Measurements from ENCODE around the gene RAI1.

DNA sequence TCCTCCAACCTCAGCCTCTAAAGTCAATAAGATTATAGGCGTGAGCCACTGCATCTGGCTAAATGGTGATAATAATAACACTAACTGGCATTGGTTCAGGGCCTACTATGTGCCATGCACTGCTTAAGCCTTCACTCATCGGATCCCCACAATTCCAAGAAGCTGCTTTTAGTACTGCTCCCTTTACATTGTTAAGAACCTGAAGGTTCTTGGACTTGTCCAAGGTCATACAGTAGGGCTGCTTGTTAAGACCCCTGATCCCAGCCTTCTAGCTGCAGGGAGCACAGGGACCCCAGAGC lies 149.0 kb downstream of the RAI1 start:
- TF ChIP-seq, protein P1, sequence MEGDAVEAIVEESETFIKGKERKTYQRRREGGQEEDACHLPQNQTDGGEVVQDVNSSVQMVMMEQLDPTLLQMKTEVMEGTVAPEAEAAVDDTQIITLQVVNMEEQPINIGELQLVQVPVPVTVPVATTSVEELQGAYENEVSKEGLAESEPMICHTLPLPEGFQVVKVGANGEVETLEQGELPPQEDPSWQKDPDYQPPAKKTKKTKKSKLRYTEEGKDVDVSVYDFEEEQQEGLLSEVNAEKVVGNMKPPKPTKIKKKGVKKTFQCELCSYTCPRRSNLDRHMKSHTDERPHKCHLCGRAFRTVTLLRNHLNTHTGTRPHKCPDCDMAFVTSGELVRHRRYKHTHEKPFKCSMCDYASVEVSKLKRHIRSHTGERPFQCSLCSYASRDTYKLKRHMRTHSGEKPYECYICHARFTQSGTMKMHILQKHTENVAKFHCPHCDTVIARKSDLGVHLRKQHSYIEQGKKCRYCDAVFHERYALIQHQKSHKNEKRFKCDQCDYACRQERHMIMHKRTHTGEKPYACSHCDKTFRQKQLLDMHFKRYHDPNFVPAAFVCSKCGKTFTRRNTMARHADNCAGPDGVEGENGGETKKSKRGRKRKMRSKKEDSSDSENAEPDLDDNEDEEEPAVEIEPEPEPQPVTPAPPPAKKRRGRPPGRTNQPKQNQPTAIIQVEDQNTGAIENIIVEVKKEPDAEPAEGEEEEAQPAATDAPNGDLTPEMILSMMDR (IDR thresholded peaks at IDR 0.05) = no peak
- TF ChIP-seq EP300 (IDR thresholded peaks at IDR 0.05) (no peak), PHF8 (IDR thresholded peaks at IDR 0.05; ENCODE audit: borderline replicate concordance, low read depth) (no peak), HDAC2 (IDR thresholded peaks at IDR 0.05) (no peak), RFX5 (IDR thresholded peaks at IDR 0.05) (no peak), KDM1A (IDR thresholded peaks at IDR 0.05; ENCODE audit: low read depth) (no peak), RNF2 (IDR thresholded peaks at IDR 0.05; ENCODE audit: borderline replicate concordance, low read depth) (no peak), SMC3 (IDR thresholded peaks at IDR 0.05) (no peak), ESRRA (IDR thresholded peaks at IDR 0.05; ENCODE audit: borderline replicate concordance, low read length) (no peak), POLR2A (IDR thresholded peaks at IDR 0.05; ENCODE audit: low read length) (no peak), JUNB (IDR thresholded peaks at IDR 0.05) (no peak), RAD21 (conservative IDR thresholded peaks at IDR 0.05 in 1 of 2, IDR thresholded peaks at IDR 0.05 in 1 of 2) (no peak)
- TF ChIP-seq, protein P2, sequence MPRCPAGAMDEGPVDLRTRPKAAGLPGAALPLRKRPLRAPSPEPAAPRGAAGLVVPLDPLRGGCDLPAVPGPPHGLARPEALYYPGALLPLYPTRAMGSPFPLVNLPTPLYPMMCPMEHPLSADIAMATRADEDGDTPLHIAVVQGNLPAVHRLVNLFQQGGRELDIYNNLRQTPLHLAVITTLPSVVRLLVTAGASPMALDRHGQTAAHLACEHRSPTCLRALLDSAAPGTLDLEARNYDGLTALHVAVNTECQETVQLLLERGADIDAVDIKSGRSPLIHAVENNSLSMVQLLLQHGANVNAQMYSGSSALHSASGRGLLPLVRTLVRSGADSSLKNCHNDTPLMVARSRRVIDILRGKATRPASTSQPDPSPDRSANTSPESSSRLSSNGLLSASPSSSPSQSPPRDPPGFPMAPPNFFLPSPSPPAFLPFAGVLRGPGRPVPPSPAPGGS (IDR thresholded peaks at IDR 0.05) = no peak

All from A549 (cell line).